GM23248 (cell line): ENCODE results near the gene APCDD1. TPM values are rescaled to one million over a fixed set of nuclear protein-coding genes. Genes with fewer than 3 reads are reported as not detected.

Experiments
- DNase-seq: peaks from one replicate; pipeline ENCODE4 v3.0.0-alpha.2; 2015
- H2AFZ ChIP-seq: fragments of 200-600 bp; sonication (generic); 2 replicates; pipeline ENCODE4 v1.6.1; 2016; ENCODE audit warnings: antibody characterized with exemption
- H3F3A ChIP-seq: fragments of 200-600 bp; sonication (generic); 2 replicates; pipeline ENCODE4 v1.6.1; 2016; ENCODE audit warnings: mild to moderate bottlenecking, antibody characterized with exemption, mixed run types; ENCODE audit not compliant: insufficient read depth
- H3K27ac ChIP-seq: fragments of 200-600 bp; sonication (generic); 2 replicates; pipeline ENCODE4 v1.5.1; 2016; ENCODE audit warnings: mild to moderate bottlenecking
- H3K27me3 ChIP-seq: fragments of 200-600 bp; sonication (generic); replicated peaks from 2 replicates; pipeline ENCODE4 v1.6.1; 2016; ENCODE audit warnings: mild to moderate bottlenecking; ENCODE audit not compliant: insufficient read depth
- H3K36me3 ChIP-seq: fragments of 200-600 bp; sonication (generic); 2 replicates; pipeline ENCODE4 v1.6.1; 2016; ENCODE audit warnings: low read depth, mild to moderate bottlenecking
- H3K4me1 ChIP-seq: fragments of 200-600 bp; sonication (generic); 2 replicates; pipeline ENCODE4 v1.6.1; 2016; ENCODE audit warnings: mild to moderate bottlenecking; ENCODE audit not compliant: insufficient read depth
- H3K4me2 ChIP-seq: fragments of 200-600 bp; sonication (generic); one replicate; pipeline ENCODE4 v1.6.1; 2016; ENCODE audit warnings: mild to moderate bottlenecking; ENCODE audit not compliant: unreplicated experiment
- H3K4me3 ChIP-seq: fragments of 200-600 bp; sonication (generic); 2 replicates; pipeline ENCODE4 v1.5.1; 2016; ENCODE audit warnings: mild to moderate bottlenecking
- H3K79me2 ChIP-seq: fragments of 200-600 bp; sonication (generic); 2 replicates; pipeline ENCODE4 v1.6.1; 2016; ENCODE audit warnings: mild to moderate bottlenecking; ENCODE audit not compliant: insufficient read depth
- H3K9ac ChIP-seq: fragments of 200-600 bp; sonication (generic); 2 replicates; pipeline ENCODE4 v1.6.1; 2016; ENCODE audit warnings: mild to moderate bottlenecking
- H3K9me2 ChIP-seq: fragments of 200-600 bp; sonication (generic); 2 replicates; pipeline ENCODE4 v1.6.1; 2016; ENCODE audit warnings: mixed run types, mild to moderate bottlenecking, moderate library complexity; ENCODE audit not compliant: insufficient read depth
- H3K9me3 ChIP-seq: fragments of 200-600 bp; sonication (generic); one replicate; pipeline ENCODE4 v1.6.1; 2017; ENCODE audit warnings: low read depth
- H4K20me1 ChIP-seq: fragments of 200-600 bp; sonication (generic); 2 replicates; pipeline ENCODE4 v1.6.0; 2016; ENCODE audit not compliant: insufficient read depth
- EZH2 ChIP-seq: fragments of 200-600 bp; sonication (generic); IDR thresholded peaks from 2 replicates; pipeline ENCODE4 v1.6.1; 2018; ENCODE audit warnings: antibody characterized with exemption, mild to moderate bottlenecking; ENCODE audit not compliant: insufficient read depth, poor library complexity, severe bottlenecking
- EZH2phosphoT487 ChIP-seq: fragments of 200-600 bp; sonication (generic); IDR thresholded peaks from 2 replicates; pipeline ENCODE4 v1.6.1; 2018; ENCODE audit warnings: antibody characterized with exemption, moderate library complexity, mild to moderate bottlenecking, low read depth; ENCODE audit not compliant: insufficient read depth
- WGBS, 2 experiments: methylation state at CpG; one replicate each; pipeline ENCODE4 v1.1.6; 2015 to 2017; ENCODE audit warnings: low lambda C conversion rate in 2 of 2, low coverage in 1 of 2; ENCODE audit errors: missing lambda C conversion rate in 2 of 2; 5-methylcytosine and 5-hydroxymethylcytosine counted together
- in situ Hi-C: fragments of 300-500 bp; cut with MboI; formaldehyde crosslinking; loops from 2 replicates; pipeline ENCODE4 v1.15.0; 2020
- polyA plus RNA-seq: library from polyadenylated mRNA; unstranded; fragments of >200 nt; fragmentation: Nextera tagmentation; extraction: Ambion mirVana; gene quantifications from 2 replicates; pipeline ENCODE4 v1.2.1, GENCODE V29; 2016
- total RNA-seq: library from RNA; depleted of rRNA; stranded (reverse); fragments of >200 nt; shearing (Covaris generic); gene quantifications from 2 replicates; pipeline ENCODE4 v1.2.3, GENCODE V29; 2014

The APCDD1 gene
- total and polyA plus RNA-seq, 2 experiments from 2014 or later: 0.30 TPM; not detected in 1

DNA sequence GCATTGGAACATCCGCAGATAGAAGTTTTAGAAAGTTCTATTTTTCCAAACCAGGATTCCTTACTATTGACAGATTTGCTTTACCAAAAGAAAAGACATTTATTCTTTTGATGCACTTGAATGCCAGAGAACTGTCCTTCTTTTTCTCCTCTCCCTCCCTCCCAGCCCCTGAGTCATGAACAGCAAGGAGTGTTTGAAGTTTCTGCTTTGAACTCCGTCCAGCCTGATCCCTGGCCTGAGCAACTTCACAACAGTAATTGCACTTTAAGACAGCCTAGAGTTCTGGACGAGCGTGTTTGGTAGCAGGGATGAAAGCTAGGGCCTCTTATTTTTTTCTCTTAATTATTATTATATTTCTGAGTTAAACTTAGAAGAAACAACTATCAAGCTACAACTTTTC lies 33.6 kb downstream of the APCDD1 start:
- in situ Hi-C loops: no loop called here
- Histone ChIP-seq H3K36me3 (no peaks in the 10 kb centered on the region), H3K4me1 (no peaks in the 10 kb centered on the region), H3K79me2 (no peaks in the 10 kb centered on the region), H4K20me1 (no peaks in the 10 kb centered on the region), H3K9ac (no peak overlapping the region), H3K4me2 (no peak overlapping the region), H3F3A (no peaks in the 10 kb centered on the region), H3K4me3 (no peak overlapping the region), H3K9me2 (no peaks in the 10 kb centered on the region), H2AFZ (no peak overlapping the region), H3K9me3 (no peaks in the 10 kb centered on the region), H3K27me3 (peaks cover 2% of the 10 kb centered on the region; the same call in 1 of the 2 replicates), H3K27ac (no peak overlapping the region)
- 43 to 45% methylated on average over 4 of the region's 4 CpGs for WGBS, 2 experiments
- TF ChIP-seq EZH2 (no peak), EZH2phosphoT487 (no peak)
- DNase-seq: peak; percentile 27

DNA sequence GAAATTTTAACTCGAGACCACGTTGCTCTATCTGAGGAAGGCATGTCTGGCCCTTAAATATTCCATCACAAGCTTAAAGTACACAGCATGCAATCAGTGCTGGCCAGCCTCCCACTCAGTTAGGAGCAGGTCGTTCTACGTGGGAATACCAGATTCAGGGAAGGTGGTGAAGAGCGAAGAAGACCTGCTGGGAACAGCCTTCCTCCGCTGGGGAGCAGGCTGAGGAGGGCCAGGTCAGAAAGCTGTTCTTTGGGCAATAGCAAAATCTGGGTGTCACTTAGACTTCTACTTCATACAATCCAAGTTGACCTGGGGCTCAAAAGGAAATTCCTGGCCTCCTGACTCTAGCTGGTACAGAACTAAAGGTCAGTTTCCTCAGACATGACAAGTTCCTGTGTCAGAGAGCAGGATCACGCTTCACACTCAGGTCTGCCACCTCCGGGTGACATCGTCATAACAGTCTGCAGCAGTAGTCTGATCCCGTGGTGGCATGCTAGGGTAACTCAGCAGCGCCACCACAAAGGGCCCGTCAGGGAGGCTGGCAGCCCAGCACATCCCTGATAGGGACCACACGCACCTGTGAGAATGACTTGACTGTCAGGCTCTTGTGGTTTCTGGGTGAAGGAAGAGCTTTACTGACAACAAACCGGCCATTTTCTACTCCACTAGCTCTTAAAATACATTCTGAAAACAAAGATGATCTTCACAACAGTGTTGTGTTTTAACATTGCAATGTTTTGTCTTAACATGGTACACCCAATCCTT lies 36.1 kb downstream of the APCDD1 start:
- no peak for TF ChIP-seq EZH2
- TF ChIP-seq EZH2phosphoT487: no peak
- H3F3A ChIP-seq: no peaks in the 10 kb centered on the region
- no peak overlapping the region for H3K27ac ChIP-seq
- H3K9ac ChIP-seq: no peak overlapping the region
- H3K4me3 ChIP-seq: no peak overlapping the region
- no peak overlapping the region for H2AFZ ChIP-seq
- in situ Hi-C loops: no loop called here
- no peaks in the 10 kb centered on the region for H3K9me2 ChIP-seq
- WGBS, 2 experiments: 89 to 90% methylated on average over 14 of the region's 14 CpGs
- DNase-seq: no peak
- H3K79me2 ChIP-seq: no peaks in the 10 kb centered on the region
- H3K36me3 ChIP-seq: no peaks in the 10 kb centered on the region
- H4K20me1 ChIP-seq: no peaks in the 10 kb centered on the region
- H3K9me3 ChIP-seq: no peaks in the 10 kb centered on the region
- H3K4me1 ChIP-seq: no peaks in the 10 kb centered on the region
- H3K4me2 ChIP-seq: no peak overlapping the region
- 0 out of 2 replicates have a peak, but pooled peaks cover 6% of the 10 kb centered on the region for H3K27me3 ChIP-seq

DNA sequence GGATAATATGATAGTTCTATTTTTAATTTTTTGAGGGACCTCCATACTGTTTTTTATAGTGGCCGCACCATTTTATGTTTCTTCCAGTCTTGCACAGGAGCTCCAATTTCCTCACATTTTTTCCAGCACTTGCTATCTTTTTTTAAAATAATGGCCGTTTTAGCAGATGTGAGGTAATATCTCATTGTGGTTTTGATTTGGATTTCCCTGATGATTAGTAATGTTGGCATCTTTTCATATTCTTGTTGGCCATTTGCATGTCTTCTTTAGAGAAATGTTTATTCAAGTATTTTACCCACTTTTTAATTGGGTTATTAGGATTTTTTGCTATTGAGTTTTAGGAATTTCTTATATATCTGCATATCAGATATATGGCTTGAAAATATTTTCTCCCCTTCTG lies 41.5 kb downstream of the APCDD1 start:
- H3K36me3 ChIP-seq: no peaks in the 10 kb centered on the region
- H3K79me2 ChIP-seq: no peaks in the 10 kb centered on the region
- TF ChIP-seq EZH2: no peak
- TF ChIP-seq EZH2phosphoT487: no peak
- H3K9me2 ChIP-seq: no peaks in the 10 kb centered on the region
- H3K27ac ChIP-seq: no peak overlapping the region
- in situ Hi-C loops: no loop called here
- no peak overlapping the region for H3K4me3 ChIP-seq
- no peak overlapping the region for H3K4me2 ChIP-seq
- peak; percentile 29 for DNase-seq
- no peak overlapping the region for H3K9ac ChIP-seq
- H3K9me3 ChIP-seq: no peaks in the 10 kb centered on the region
- H2AFZ ChIP-seq: no peak overlapping the region
- H3F3A ChIP-seq: peaks cover 22% of the 10 kb centered on the region
- H3K4me1 ChIP-seq: peaks cover 13% of the 10 kb centered on the region
- 4 to 13% methylated on average over 2 of the region's 2 CpGs for WGBS, 2 experiments
- no peaks in the 10 kb centered on the region for H4K20me1 ChIP-seq
- H3K27me3 ChIP-seq: 0 out of 2 replicates have a peak, but pooled peaks cover 6% of the 10 kb centered on the region

DNA sequence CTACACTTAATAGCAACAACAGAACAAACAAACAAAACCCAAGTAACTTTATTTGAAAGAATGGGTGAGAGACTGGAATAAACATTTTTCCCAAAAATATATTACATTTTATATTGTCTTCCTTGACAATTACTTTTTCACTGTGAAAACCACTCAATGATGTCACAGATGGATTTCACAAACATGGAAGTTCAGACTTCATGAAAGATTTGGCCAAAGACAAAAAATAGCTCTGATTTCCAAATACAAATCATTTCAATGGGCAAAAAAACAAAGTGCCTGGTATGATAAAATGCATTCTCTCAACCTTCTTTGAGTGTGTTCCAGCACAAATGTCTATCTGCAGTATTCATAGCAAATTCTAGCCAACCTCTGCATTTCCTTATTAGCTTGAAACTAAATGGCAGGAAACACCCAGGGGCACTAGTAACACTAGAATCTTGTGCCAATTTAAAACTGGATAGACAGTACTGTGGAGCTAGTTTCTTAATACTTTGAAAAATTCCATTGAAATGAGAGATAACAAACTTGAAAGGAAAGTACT lies 42.8 kb downstream of the APCDD1 start:
- peak overlapping the region; percentile 16 for H3K4me2 ChIP-seq
- H3K4me3 ChIP-seq: no peak overlapping the region
- no peak overlapping the region for H3K9ac ChIP-seq
- 0 out of 2 replicates have a peak, but pooled peaks cover 6% of the 10 kb centered on the region for H3K27me3 ChIP-seq
- 0 out of 2 replicates have a peak overlapping the region, but pooled peaks have one; percentile 19 for H2AFZ ChIP-seq
- in situ Hi-C loops: no loop called here
- no peaks in the 10 kb centered on the region for H3K36me3 ChIP-seq
- H3K27ac ChIP-seq: peak overlapping the region; percentile 14; the same call in 1 of the 2 replicates
- no peaks in the 10 kb centered on the region for H4K20me1 ChIP-seq
- peaks cover 13% of the 10 kb centered on the region for H3K4me1 ChIP-seq
- DNase-seq: peak; percentile 72
- H3K9me2 ChIP-seq: no peaks in the 10 kb centered on the region
- TF ChIP-seq EZH2phosphoT487: no peak
- no peak for TF ChIP-seq EZH2
- H3K79me2 ChIP-seq: no peaks in the 10 kb centered on the region
- no peaks in the 10 kb centered on the region for H3K9me3 ChIP-seq
- H3F3A ChIP-seq: peaks cover 22% of the 10 kb centered on the region
